NB4 (cell line): Measurements from ENCODE around the gene VIPR2.

Experiments
- MYC ChIP-seq: IDR thresholded peaks from 2 replicates; pipeline ENCODE4 v1.6.1; 2011; ENCODE audit warnings: low read depth, low read length
- POLR2A ChIP-seq: IDR thresholded peaks from 2 replicates; pipeline ENCODE4 v1.6.1; 2011; ENCODE audit warnings: mild to moderate bottlenecking; ENCODE audit not compliant: insufficient read length; ENCODE audit errors: extremely low read depth
- TF ChIP-seq, protein P1 (sequence below): IDR thresholded peaks from one replicate; pipeline ENCODE4 v1.5.1; 2012; ENCODE audit warnings: low read depth, low read length
- TF ChIP-seq, protein P2 (sequence below): IDR thresholded peaks from 2 replicates; pipeline ENCODE4 v1.6.1; 2011; ENCODE audit warnings: low read depth, low read length

DNA sequence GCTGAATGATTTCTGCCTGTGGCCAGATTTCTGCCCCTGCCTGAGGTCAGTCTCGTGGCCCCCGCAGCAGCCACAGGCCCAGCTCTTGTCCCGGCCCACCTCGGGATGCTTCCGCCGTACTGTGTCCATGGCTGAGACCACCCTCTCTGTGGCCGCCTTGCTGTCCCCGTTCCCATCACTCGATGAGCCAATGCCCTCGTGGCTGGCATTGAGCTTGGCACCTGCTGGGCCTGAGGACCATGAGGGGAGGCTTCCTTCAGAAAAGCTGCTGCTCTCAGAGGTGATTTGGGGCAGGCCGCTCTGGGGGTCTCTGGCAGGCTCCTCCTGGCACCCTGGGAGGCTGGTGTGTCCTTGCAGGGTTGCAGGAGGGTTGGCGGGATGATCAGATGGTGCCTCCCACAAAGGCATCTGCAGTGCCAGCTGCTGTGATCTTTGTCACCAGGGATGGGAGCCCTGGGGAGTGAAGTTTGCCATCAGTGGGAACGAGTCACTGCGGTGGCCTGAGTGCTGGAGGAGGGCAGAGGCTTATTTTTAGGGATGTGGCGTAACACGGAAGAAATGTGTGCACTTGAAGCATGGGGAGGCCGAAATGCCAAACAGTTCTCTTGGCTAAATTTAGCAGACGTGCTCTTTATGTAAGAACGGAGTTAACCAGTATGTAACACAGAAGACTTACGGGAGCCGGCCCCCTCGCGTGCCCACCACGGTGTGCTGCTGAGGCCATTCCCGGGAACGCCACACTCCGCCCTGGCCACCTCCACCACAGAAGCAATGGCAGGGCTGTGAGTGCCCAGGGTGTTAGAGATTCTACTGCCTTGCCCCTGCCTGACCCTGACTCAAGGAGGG, 47.7 kb downstream of the VIPR2 start:
- TF ChIP-seq, protein P1, sequence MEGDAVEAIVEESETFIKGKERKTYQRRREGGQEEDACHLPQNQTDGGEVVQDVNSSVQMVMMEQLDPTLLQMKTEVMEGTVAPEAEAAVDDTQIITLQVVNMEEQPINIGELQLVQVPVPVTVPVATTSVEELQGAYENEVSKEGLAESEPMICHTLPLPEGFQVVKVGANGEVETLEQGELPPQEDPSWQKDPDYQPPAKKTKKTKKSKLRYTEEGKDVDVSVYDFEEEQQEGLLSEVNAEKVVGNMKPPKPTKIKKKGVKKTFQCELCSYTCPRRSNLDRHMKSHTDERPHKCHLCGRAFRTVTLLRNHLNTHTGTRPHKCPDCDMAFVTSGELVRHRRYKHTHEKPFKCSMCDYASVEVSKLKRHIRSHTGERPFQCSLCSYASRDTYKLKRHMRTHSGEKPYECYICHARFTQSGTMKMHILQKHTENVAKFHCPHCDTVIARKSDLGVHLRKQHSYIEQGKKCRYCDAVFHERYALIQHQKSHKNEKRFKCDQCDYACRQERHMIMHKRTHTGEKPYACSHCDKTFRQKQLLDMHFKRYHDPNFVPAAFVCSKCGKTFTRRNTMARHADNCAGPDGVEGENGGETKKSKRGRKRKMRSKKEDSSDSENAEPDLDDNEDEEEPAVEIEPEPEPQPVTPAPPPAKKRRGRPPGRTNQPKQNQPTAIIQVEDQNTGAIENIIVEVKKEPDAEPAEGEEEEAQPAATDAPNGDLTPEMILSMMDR: no peak
- TF ChIP-seq POLR2A (no peak), MYC (no peak)
- TF ChIP-seq, protein P2, sequence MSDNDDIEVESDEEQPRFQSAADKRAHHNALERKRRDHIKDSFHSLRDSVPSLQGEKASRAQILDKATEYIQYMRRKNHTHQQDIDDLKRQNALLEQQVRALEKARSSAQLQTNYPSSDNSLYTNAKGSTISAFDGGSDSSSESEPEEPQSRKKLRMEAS: no peak
